ENCODE data around the gene SPATA7.

The SPATA7 gene

GRCh38 chr14:88452231-88452630, 66.8 kb downstream of the SPATA7 start:
- Histone ChIP-seq H3K4me3 (ENCODE audit: low read length) (no peak overlapping the region), H3K4me1 (ENCODE audit: control insufficient read depth, insufficient read depth, low read length) (no peaks in the 10 kb centered on the region), H3K9me3 (ENCODE audit: control insufficient read depth, insufficient read depth, low read length) (no peaks in the 10 kb centered on the region), H3K27me3 (ENCODE audit: control insufficient read depth, insufficient read depth, low read length) (no peaks in the 10 kb centered on the region), H3K27ac (ENCODE audit: low read length) (no peak overlapping the region), H3K36me3 (ENCODE audit: control insufficient read depth, insufficient read depth, low read length) (no peaks in the 10 kb centered on the region)
- WGBS (ENCODE audit: insufficient coverage, insufficient read length) = no CpG with 5 or more reads among the region's 4 CpGs
- no peak for DNase-seq (ENCODE audit: low read depth, low spot score)

GRCh38 chr14:88454886-88455285, 69.4 kb downstream of the SPATA7 start:
- Histone ChIP-seq H3K27me3 (ENCODE audit: control insufficient read depth, insufficient read depth, low read length) (no peaks in the 10 kb centered on the region), H3K36me3 (ENCODE audit: control insufficient read depth, insufficient read depth, low read length) (no peaks in the 10 kb centered on the region), H3K9me3 (ENCODE audit: control insufficient read depth, insufficient read depth, low read length) (no peaks in the 10 kb centered on the region), H3K4me3 (ENCODE audit: low read length) (no peak overlapping the region), H3K27ac (ENCODE audit: low read length) (no peak overlapping the region), H3K4me1 (ENCODE audit: control insufficient read depth, insufficient read depth, low read length) (no peaks in the 10 kb centered on the region)
- no CpG with 5 or more reads among the region's 2 CpGs for WGBS (ENCODE audit: insufficient coverage, insufficient read length)
- DNase-seq (ENCODE audit: low read depth, low spot score) = no peak

GRCh38 chr14:88463318-88463717, 77.9 kb downstream of the SPATA7 start:
- H3K36me3 ChIP-seq (ENCODE audit: control insufficient read depth, insufficient read depth, low read length) = peaks cover 2% of the 10 kb centered on the region; the same call in 1 of the 2 replicates
- no peaks in the 10 kb centered on the region for H3K27me3 ChIP-seq (ENCODE audit: control insufficient read depth, insufficient read depth, low read length)
- no CpG with 5 or more reads among the region's 4 CpGs for WGBS (ENCODE audit: insufficient coverage, insufficient read length)
- no peak overlapping the region for H3K27ac ChIP-seq (ENCODE audit: low read length)
- no peaks in the 10 kb centered on the region for H3K9me3 ChIP-seq (ENCODE audit: control insufficient read depth, insufficient read depth, low read length)
- no peaks in the 10 kb centered on the region for H3K4me1 ChIP-seq (ENCODE audit: control insufficient read depth, insufficient read depth, low read length)
- no peak overlapping the region for H3K4me3 ChIP-seq (ENCODE audit: low read length)
- DNase-seq (ENCODE audit: low read depth, low spot score) = no peak

- Histone ChIP-seq H3K27me3 (ENCODE audit: control insufficient read depth, insufficient read depth, low read length) (no peaks in the 10 kb centered on the region), H3K9me3 (ENCODE audit: control insufficient read depth, insufficient read depth, low read length) (no peaks in the 10 kb centered on the region), H3K4me3 (ENCODE audit: low read length) (no peak overlapping the region), H3K4me1 (ENCODE audit: control insufficient read depth, insufficient read depth, low read length) (no peaks in the 10 kb centered on the region), H3K36me3 (ENCODE audit: control insufficient read depth, insufficient read depth, low read length) (peaks cover 10% of the 10 kb centered on the region; the same call in 1 of the 2 replicates), H3K27ac (ENCODE audit: low read length) (no peak overlapping the region)
- no peak for DNase-seq (ENCODE audit: low read depth, low spot score)
- WGBS (ENCODE audit: insufficient coverage, insufficient read length) = no CpG with 5 or more reads among the region's 1 CpG
These were observed 82.9 kb downstream of the SPATA7 start for GRCh38 chr14:88468406-88468805.

- H3K27me3 ChIP-seq (ENCODE audit: control insufficient read depth, insufficient read depth, low read length) = no peaks in the 10 kb centered on the region
- H3K4me1 ChIP-seq (ENCODE audit: control insufficient read depth, insufficient read depth, low read length) = no peaks in the 10 kb centered on the region
- H3K27ac ChIP-seq (ENCODE audit: low read length) = no peak overlapping the region
- no peak for DNase-seq (ENCODE audit: low read depth, low spot score)
- H3K9me3 ChIP-seq (ENCODE audit: control insufficient read depth, insufficient read depth, low read length) = no peaks in the 10 kb centered on the region
- H3K36me3 ChIP-seq (ENCODE audit: control insufficient read depth, insufficient read depth, low read length) = peaks cover 10% of the 10 kb centered on the region; the same call in 1 of the 2 replicates
- WGBS (ENCODE audit: insufficient coverage, insufficient read length) = no CpG with 5 or more reads among the region's 7 CpGs
- H3K4me3 ChIP-seq (ENCODE audit: low read length) = no peak overlapping the region
These were observed 85.3 kb downstream of the SPATA7 start for GRCh38 chr14:88470542-88471440.

GRCh38 chr14:88473791-88474190, 88.3 kb downstream of the SPATA7 start:
- no peak overlapping the region for H3K27ac ChIP-seq (ENCODE audit: low read length)
- no peaks in the 10 kb centered on the region for H3K4me1 ChIP-seq (ENCODE audit: control insufficient read depth, insufficient read depth, low read length)
- no peak for DNase-seq (ENCODE audit: low read depth, low spot score)
- peaks cover 10% of the 10 kb centered on the region for H3K36me3 ChIP-seq (ENCODE audit: control insufficient read depth, insufficient read depth, low read length)
- no peaks in the 10 kb centered on the region for H3K27me3 ChIP-seq (ENCODE audit: control insufficient read depth, insufficient read depth, low read length)
- H3K4me3 ChIP-seq (ENCODE audit: low read length) = no peak overlapping the region
- no peaks in the 10 kb centered on the region for H3K9me3 ChIP-seq (ENCODE audit: control insufficient read depth, insufficient read depth, low read length)
- WGBS (ENCODE audit: insufficient coverage, insufficient read length) = no CpG with 5 or more reads among the region's 1 CpG

GRCh38 chr14:88476214-88476774, 90.8 kb downstream of the SPATA7 start:
- 0 out of 2 replicates have a peak, but pooled peaks cover 1% of the 10 kb centered on the region for H3K4me1 ChIP-seq (ENCODE audit: control insufficient read depth, insufficient read depth, low read length)
- H3K9me3 ChIP-seq (ENCODE audit: control insufficient read depth, insufficient read depth, low read length) = no peaks in the 10 kb centered on the region
- peaks cover 9% of the 10 kb centered on the region for H3K36me3 ChIP-seq (ENCODE audit: control insufficient read depth, insufficient read depth, low read length)
- WGBS (ENCODE audit: insufficient coverage, insufficient read length) = no CpG with 5 or more reads among the region's 7 CpGs
- no peak for DNase-seq (ENCODE audit: low read depth, low spot score)
- H3K27ac ChIP-seq (ENCODE audit: low read length) = no peak overlapping the region
- no peak overlapping the region for H3K4me3 ChIP-seq (ENCODE audit: low read length)
- H3K27me3 ChIP-seq (ENCODE audit: control insufficient read depth, insufficient read depth, low read length) = no peaks in the 10 kb centered on the region

- Histone ChIP-seq H3K9me3 (ENCODE audit: control insufficient read depth, insufficient read depth, low read length) (no peaks in the 10 kb centered on the region), H3K27me3 (ENCODE audit: control insufficient read depth, insufficient read depth, low read length) (no peaks in the 10 kb centered on the region), H3K4me3 (ENCODE audit: low read length) (no peak overlapping the region), H3K27ac (ENCODE audit: low read length) (no peak overlapping the region), H3K4me1 (ENCODE audit: control insufficient read depth, insufficient read depth, low read length) (0 out of 2 replicates have a peak, but pooled peaks cover 1% of the 10 kb centered on the region), H3K36me3 (ENCODE audit: control insufficient read depth, insufficient read depth, low read length) (peaks cover 9% of the 10 kb centered on the region)
- no CpG with 5 or more reads among the region's 2 CpGs for WGBS (ENCODE audit: insufficient coverage, insufficient read length)
- DNase-seq (ENCODE audit: low read depth, low spot score) = no peak
These were observed 91.4 kb downstream of the SPATA7 start for GRCh38 chr14:88476825-88477224.

- H3K27ac ChIP-seq (ENCODE audit: low read length) = no peak overlapping the region
- no peaks in the 10 kb centered on the region for H3K9me3 ChIP-seq (ENCODE audit: control insufficient read depth, insufficient read depth, low read length)
- H3K27me3 ChIP-seq (ENCODE audit: control insufficient read depth, insufficient read depth, low read length) = no peaks in the 10 kb centered on the region
- peaks cover 4% of the 10 kb centered on the region; the same call in 1 of the 2 replicates for H3K4me1 ChIP-seq (ENCODE audit: control insufficient read depth, insufficient read depth, low read length)
- no peak overlapping the region for H3K4me3 ChIP-seq (ENCODE audit: low read length)
- H3K36me3 ChIP-seq (ENCODE audit: control insufficient read depth, insufficient read depth, low read length) = peaks cover 9% of the 10 kb centered on the region
- no CpG with 5 or more reads among the region's 6 CpGs for WGBS (ENCODE audit: insufficient coverage, insufficient read length)
- no peak for DNase-seq (ENCODE audit: low read depth, low spot score)
These were observed 92.2 kb downstream of the SPATA7 start for GRCh38 chr14:88477513-88478250.

- Histone ChIP-seq H3K36me3 (ENCODE audit: control insufficient read depth, insufficient read depth, low read length) (peaks cover 9% of the 10 kb centered on the region), H3K27me3 (ENCODE audit: control insufficient read depth, insufficient read depth, low read length) (no peaks in the 10 kb centered on the region), H3K9me3 (ENCODE audit: control insufficient read depth, insufficient read depth, low read length) (no peaks in the 10 kb centered on the region), H3K4me3 (ENCODE audit: low read length) (no peak overlapping the region), H3K4me1 (ENCODE audit: control insufficient read depth, insufficient read depth, low read length) (peaks cover 4% of the 10 kb centered on the region; the same call in 1 of the 2 replicates), H3K27ac (ENCODE audit: low read length) (no peak overlapping the region)
- no peak for DNase-seq (ENCODE audit: low read depth, low spot score)
- WGBS (ENCODE audit: insufficient coverage, insufficient read length) = no CpG with 5 or more reads among the region's 36 CpGs
These were observed 93.5 kb downstream of the SPATA7 start for GRCh38 chr14:88478931-88479330.
